Keratinocyte (primary cell): ENCODE results near the gene KSR2. TPM values are rescaled to one million over a fixed set of nuclear protein-coding genes. Genes with fewer than 3 reads are reported as not detected.

ENCODE experiments used
- DNase-seq: peaks from one replicate; pipeline ENCODE4 v3.0.0-alpha.2; 2011; ENCODE audit warnings: low read depth, missing footprints, low spot score
- FAIRE-seq: peaks from 2 replicates; lab custom pipeline; 2011; peaks lifted over from hg19 to GRCh38; lab: Jason Lieb, UNC
- H2AFZ ChIP-seq: 2 replicates; pipeline ENCODE4 v1.6.0; 2012; ENCODE audit warnings: low read length, control low read depth, inconsistent platforms; ENCODE audit not compliant: control insufficient read depth
- H3K27ac ChIP-seq: 2 replicates; pipeline ENCODE4 v1.5.1; 2011; ENCODE audit warnings: low read length; ENCODE audit not compliant: control insufficient read depth, insufficient read depth
- H3K27me3 ChIP-seq: 3 replicates; pipeline ENCODE4 v1.6.0; 2011; ENCODE audit warnings: low read length; ENCODE audit not compliant: control insufficient read depth, insufficient read depth; ENCODE audit errors: extremely low read depth
- H3K36me3 ChIP-seq, 2 experiments: 2 replicates in 1 of 2; 3 replicates in 1 of 2; pipeline ENCODE4 v1.5.1; 2011; ENCODE audit warnings: low read length in 2 of 2, mild to moderate bottlenecking in 1 of 2; ENCODE audit not compliant: control insufficient read depth in 2 of 2, insufficient read depth in 2 of 2; ENCODE audit errors: extremely low read depth in 1 of 2
- H3K4me1 ChIP-seq: 3 replicates; pipeline ENCODE4 v1.5.1; 2011; ENCODE audit warnings: low read length; ENCODE audit not compliant: control insufficient read depth, insufficient read depth; ENCODE audit errors: extremely low read depth
- H3K4me2 ChIP-seq: 3 replicates; pipeline ENCODE4 v1.6.0; 2011; ENCODE audit warnings: low read depth, low read length; ENCODE audit not compliant: control insufficient read depth, insufficient read depth; ENCODE audit errors: extremely low read depth
- H3K4me3 ChIP-seq, 3 experiments: fragments of 200-600 bp in 1 of 3; sonication (generic) in 1 of 3; 2 replicates in 2 of 3; 3 replicates in 1 of 3; pipeline ENCODE4 v1.5.1; 2011 to 2016; ENCODE audit warnings: low read length in 3 of 3, mild to moderate bottlenecking in 3 of 3, control low read depth in 2 of 3, inconsistent platforms in 1 of 3, low read depth in 1 of 3, mixed read lengths in 1 of 3, mixed run types in 1 of 3, moderate library complexity in 1 of 3; ENCODE audit not compliant: control insufficient read depth in 2 of 3, insufficient read depth in 2 of 3; ENCODE audit errors: extremely low read depth in 1 of 3
- H3K79me2 ChIP-seq: 2 replicates; pipeline ENCODE4 v1.6.0; 2012; ENCODE audit warnings: low read length; ENCODE audit not compliant: control insufficient read depth, insufficient read depth
- H3K9ac ChIP-seq: 3 replicates; pipeline ENCODE4 v1.6.0; 2011; ENCODE audit warnings: low read length; ENCODE audit not compliant: control insufficient read depth, insufficient read depth; ENCODE audit errors: extremely low read depth
- H3K9me1 ChIP-seq: 3 replicates; pipeline ENCODE4 v1.6.0; 2011; ENCODE audit warnings: low read length; ENCODE audit not compliant: control insufficient read depth, insufficient read depth; ENCODE audit errors: extremely low read depth
- H3K9me3 ChIP-seq: 2 replicates; pipeline ENCODE4 v1.5.1; 2012; ENCODE audit warnings: low read depth, low read length; ENCODE audit not compliant: control insufficient read depth
- H4K20me1 ChIP-seq: 3 replicates; pipeline ENCODE4 v1.6.0; 2011; ENCODE audit warnings: low read length; ENCODE audit not compliant: control insufficient read depth, insufficient read depth; ENCODE audit errors: extremely low read depth
- EZH2 ChIP-seq: IDR thresholded peaks from one replicate; pipeline ENCODE4 v1.6.1; 2012; ENCODE audit warnings: inconsistent platforms, mild to moderate bottlenecking, low read length, moderate library complexity
- dilution Hi-C: fragments of 300-500 bp; cut with MboI; formaldehyde crosslinking; loops from one replicate; pipeline ENCODE4 v1.7.0; 2020; ENCODE audit warnings: low sequenced_read_pairs; ENCODE audit not compliant: extremely low pct_ligation_motif_present
- polyA plus RNA-seq, 5 experiments: library from polyadenylated mRNA; depleted of rRNA in 3 of 5; stranded (reverse) in 3 of 5; stranded (forward) in 1 of 5; unstranded in 1 of 5; fragments of >200 nt; gene quantifications; 1 replicate in 1 of 5; 2 replicates in 3 of 5; 3 replicates in 1 of 5; pipeline versions ENCODE4 v1.2.1 to v1.2.3, GENCODE V29; 2011 to 2012; ENCODE audit warnings: missing spikeins in 2 of 5, low read depth in 1 of 5, low replicate concordance in 1 of 5
- TF ChIP-seq, protein P1 (sequence below), 3 experiments: IDR thresholded peaks in 1 of 3; conservative IDR thresholded peaks in 1 of 3; optimal IDR thresholded peaks in 1 of 3; 2 replicates in 2 of 3; 3 replicates in 1 of 3; pipeline versions ENCODE3 to v1.5.1; 2011; ENCODE audit warnings: low read length in 3 of 3, mild to moderate bottlenecking in 3 of 3, moderate library complexity in 2 of 3, control low read depth in 1 of 3, inconsistent platforms in 1 of 3; ENCODE audit not compliant: insufficient read depth in 2 of 3; ENCODE audit errors: extremely low read depth in 1 of 3

KSR2 gene
- polyA plus RNA-seq, 1 donor (not counting 4 experiments of a cell fraction or from before 2014, with no cell fraction given), result 0.01 TPM

GRCh38 chr12:117818400-117818799, 150.4 kb downstream of the KSR2 start:
- TF ChIP-seq, protein P1, sequence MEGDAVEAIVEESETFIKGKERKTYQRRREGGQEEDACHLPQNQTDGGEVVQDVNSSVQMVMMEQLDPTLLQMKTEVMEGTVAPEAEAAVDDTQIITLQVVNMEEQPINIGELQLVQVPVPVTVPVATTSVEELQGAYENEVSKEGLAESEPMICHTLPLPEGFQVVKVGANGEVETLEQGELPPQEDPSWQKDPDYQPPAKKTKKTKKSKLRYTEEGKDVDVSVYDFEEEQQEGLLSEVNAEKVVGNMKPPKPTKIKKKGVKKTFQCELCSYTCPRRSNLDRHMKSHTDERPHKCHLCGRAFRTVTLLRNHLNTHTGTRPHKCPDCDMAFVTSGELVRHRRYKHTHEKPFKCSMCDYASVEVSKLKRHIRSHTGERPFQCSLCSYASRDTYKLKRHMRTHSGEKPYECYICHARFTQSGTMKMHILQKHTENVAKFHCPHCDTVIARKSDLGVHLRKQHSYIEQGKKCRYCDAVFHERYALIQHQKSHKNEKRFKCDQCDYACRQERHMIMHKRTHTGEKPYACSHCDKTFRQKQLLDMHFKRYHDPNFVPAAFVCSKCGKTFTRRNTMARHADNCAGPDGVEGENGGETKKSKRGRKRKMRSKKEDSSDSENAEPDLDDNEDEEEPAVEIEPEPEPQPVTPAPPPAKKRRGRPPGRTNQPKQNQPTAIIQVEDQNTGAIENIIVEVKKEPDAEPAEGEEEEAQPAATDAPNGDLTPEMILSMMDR (optimal IDR thresholded peaks at IDR 0.05 in 1 of 3, IDR thresholded peaks at IDR 0.05 in 1 of 3, conservative IDR thresholded peaks at IDR 0.05 in 1 of 3; ENCODE audit: extremely low read depth in 1 of 3, insufficient read depth in 2 of 3, low read length in 3 of 3), result no peak
- H3K9me3 ChIP-seq, result no peaks in the 10 kb centered on the region
- no peaks in the 10 kb centered on the region for H3K27me3 ChIP-seq
- no peak overlapping the region for H3K27ac ChIP-seq
- no peak overlapping the region for H3K4me2 ChIP-seq
- no peaks in the 10 kb centered on the region for H3K9me1 ChIP-seq
- H3K4me3 ChIP-seq, result no peak overlapping the region
- no peak overlapping the region for H3K9ac ChIP-seq
- H3K36me3 ChIP-seq, result no peaks in the 10 kb centered on the region
- DNase-seq (no peak), FAIRE-seq (no peak)
- no peaks in the 10 kb centered on the region for H3K79me2 ChIP-seq
- H3K4me1 ChIP-seq, result no peaks in the 10 kb centered on the region
- dilution Hi-C loops, result no loop called here
- H2AFZ ChIP-seq, result no peak overlapping the region
- no peaks in the 10 kb centered on the region for H4K20me1 ChIP-seq

- H3K4me1 ChIP-seq, result no peaks in the 10 kb centered on the region
- no peaks in the 10 kb centered on the region for H3K36me3 ChIP-seq
- no peaks in the 10 kb centered on the region for H4K20me1 ChIP-seq
- H3K79me2 ChIP-seq, result no peaks in the 10 kb centered on the region
- dilution Hi-C loops, result no loop called here
- H3K9me3 ChIP-seq, result no peaks in the 10 kb centered on the region
- no peaks in the 10 kb centered on the region for H3K9me1 ChIP-seq
- H3K27ac ChIP-seq, result no peak overlapping the region
- TF ChIP-seq, protein P1 (optimal IDR thresholded peaks at IDR 0.05 in 1 of 3, IDR thresholded peaks at IDR 0.05 in 1 of 3, conservative IDR thresholded peaks at IDR 0.05 in 1 of 3; ENCODE audit: extremely low read depth in 1 of 3, insufficient read depth in 2 of 3, low read length in 3 of 3), result no peak
- no peak for TF ChIP-seq EZH2
- FAIRE-seq (no peak), DNase-seq (no peak)
- no peak overlapping the region for H3K9ac ChIP-seq
- H3K4me2 ChIP-seq, result no peak overlapping the region
- H3K4me3 ChIP-seq, result no peak overlapping the region
- H2AFZ ChIP-seq, result no peak overlapping the region
- H3K27me3 ChIP-seq, result no peaks in the 10 kb centered on the region
Measured at GRCh38 chr12:117809509-117809908, 159.3 kb downstream of the KSR2 start.
